Activated CD8-positive, alpha-beta memory T cell treated with anti-CD3 and anti-CD28 coated beads, Interleukin-2, amount 50 U/mL, for 4 hours (primary cell): ENCODE results near the gene CD93.

Experiments
- DNase-seq: peaks from one replicate; pipeline ENCODE4 v3.0.0-alpha.2; 2020

Gene CD93

GRCh38 chr20:23060629-23061028 is 25.5 kb downstream of the CD93 start:
- no peak for DNase-seq

GRCh38 chr20:23059846-23060245 is 26.3 kb downstream of the CD93 start:
- DNase-seq = no peak

- DNase-seq = no peak
Measured at GRCh38 chr20:23059001-23059400, 27.1 kb downstream of the CD93 start.

- no peak for DNase-seq
Measured at GRCh38 chr20:23058240-23058639, 27.9 kb downstream of the CD93 start.

GRCh38 chr20:23052904-23053303 is 33.2 kb downstream of the CD93 start:
- DNase-seq = no peak

- DNase-seq = no peak
Measured at GRCh38 chr20:23050847-23051627, 35.1 kb downstream of the CD93 start.

GRCh38 chr20:23050076-23050838 is 35.9 kb downstream of the CD93 start:
- DNase-seq = no peak

GRCh38 chr20:23049201-23050075 is 36.7 kb downstream of the CD93 start, which contains the start of gene THBD:
Gene THBD (minus strand): TSS chr20:23049672. CDS start chr20:23049504, 168 bp downstream.
- DNase-seq = no peak

- no peak for DNase-seq
Measured at GRCh38 chr20:23048283-23049200, 37.6 kb downstream of the CD93 start.

- DNase-seq = no peak
Measured at GRCh38 chr20:23047738-23048214, 38.3 kb downstream of the CD93 start.

- DNase-seq = no peak
Measured at GRCh38 chr20:23047001-23047737, 39.0 kb downstream of the CD93 start.

GRCh38 chr20:23046431-23046830 is 39.7 kb downstream of the CD93 start:
- no peak for DNase-seq

- no peak for DNase-seq
Measured at GRCh38 chr20:23043376-23043775, 42.7 kb downstream of the CD93 start.

- DNase-seq = no peak
Measured at GRCh38 chr20:23042270-23042669, 43.9 kb downstream of the CD93 start.

- DNase-seq = no peak
Measured at GRCh38 chr20:23039885-23040508, 46.1 kb downstream of the CD93 start.

- no peak for DNase-seq
Measured at GRCh38 chr20:23039136-23039875, 46.8 kb downstream of the CD93 start.

GRCh38 chr20:23037017-23037481 is 49.1 kb downstream of the CD93 start:
- DNase-seq = no peak

GRCh38 chr20:23036371-23036770 is 49.8 kb downstream of the CD93 start:
- DNase-seq = no peak

GRCh38 chr20:23035731-23036130 is 50.4 kb downstream of the CD93 start:
- DNase-seq = no peak
